ENCODE measurements around the gene SF3B6.

SF3B6 gene

GRCh38 chr2:24072259-24072658, 3.9 kb downstream of the SF3B6 start:
- H3K79me2 ChIP-seq (ENCODE audit: low read length): peaks cover 49% of the 10 kb centered on the region
- no peaks in the 10 kb centered on the region for H3K9me2 ChIP-seq (replicated peaks; ENCODE audit: insufficient read depth, low read length)
- no peaks in the 10 kb centered on the region for H3K9me3 ChIP-seq (replicated peaks; ENCODE audit: insufficient read depth, low read length)
- H3K36me3 ChIP-seq (replicated peaks; ENCODE audit: insufficient read depth, low read length): no peaks in the 10 kb centered on the region
- no peak overlapping the region for H3K9ac ChIP-seq (ENCODE audit: low read length)
- TF ChIP-seq EZH2 (optimal IDR thresholded peaks at IDR 0.05; ENCODE audit: low read depth, low read length): no peak
- TF ChIP-seq CTCF (IDR thresholded peaks at IDR 0.05; ENCODE audit: low read length): no peak
- H3K4me1 ChIP-seq (ENCODE audit: low read length): peaks cover 6% of the 10 kb centered on the region; the same call in 1 of the 2 replicates
- H3K4me2 ChIP-seq (ENCODE audit: low read depth, low read length): no peak overlapping the region
- H3K27ac ChIP-seq (ENCODE audit: low read length): no peak overlapping the region
- H4K20me1 ChIP-seq (ENCODE audit: insufficient read depth, low read length): no peaks in the 10 kb centered on the region
- peaks cover 10% of the 10 kb centered on the region for H3F3A ChIP-seq (ENCODE audit: insufficient read depth, low read length)
- H2AFZ ChIP-seq (ENCODE audit: low read length): no peak overlapping the region
- H3K4me3 ChIP-seq (ENCODE audit: low read length): no peak overlapping the region
- H3K27me3 ChIP-seq (replicated peaks; ENCODE audit: insufficient read depth, low read length): no peaks in the 10 kb centered on the region
- DNase-seq: no peak

GRCh38 chr2:24065341-24065740, 10.8 kb downstream of the SF3B6 start:
- Histone ChIP-seq H3K9ac (ENCODE audit: low read length) (no peak overlapping the region), H3K9me2 (replicated peaks; ENCODE audit: insufficient read depth, low read length) (no peaks in the 10 kb centered on the region), H3K27ac (ENCODE audit: low read length) (no peak overlapping the region), H3K4me1 (ENCODE audit: low read length) (no peaks in the 10 kb centered on the region), H2AFZ (ENCODE audit: low read length) (no peak overlapping the region), H3K27me3 (replicated peaks; ENCODE audit: insufficient read depth, low read length) (no peaks in the 10 kb centered on the region), H3K36me3 (replicated peaks; ENCODE audit: insufficient read depth, low read length) (0 out of 2 replicates have a peak, but pooled peaks cover 2% of the 10 kb centered on the region), H4K20me1 (ENCODE audit: insufficient read depth, low read length) (no peaks in the 10 kb centered on the region), H3K4me2 (ENCODE audit: low read depth, low read length) (no peak overlapping the region), H3K9me3 (replicated peaks; ENCODE audit: insufficient read depth, low read length) (no peaks in the 10 kb centered on the region), H3K79me2 (ENCODE audit: low read length) (no peaks in the 10 kb centered on the region), H3F3A (ENCODE audit: insufficient read depth, low read length) (no peaks in the 10 kb centered on the region), H3K4me3 (ENCODE audit: low read length) (no peak overlapping the region)
- no peak for DNase-seq
- no peak for TF ChIP-seq EZH2phosphoT487 (IDR thresholded peaks at IDR 0.05; ENCODE audit: low read length)
- no peak for TF ChIP-seq EZH2 (optimal IDR thresholded peaks at IDR 0.05; ENCODE audit: low read depth, low read length)
- no peak for TF ChIP-seq CTCF (IDR thresholded peaks at IDR 0.05; ENCODE audit: low read length)

GRCh38 chr2:24058564-24059271, 17.4 kb downstream of the SF3B6 start:
- no peaks in the 10 kb centered on the region for H3K9me3 ChIP-seq (replicated peaks; ENCODE audit: insufficient read depth, low read length)
- no peak overlapping the region for H3K4me3 ChIP-seq (ENCODE audit: low read length)
- H3K36me3 ChIP-seq (replicated peaks; ENCODE audit: insufficient read depth, low read length): no peaks in the 10 kb centered on the region
- DNase-seq: no peak
- no peak overlapping the region for H2AFZ ChIP-seq (ENCODE audit: low read length)
- no peak overlapping the region for H3K4me2 ChIP-seq (ENCODE audit: low read depth, low read length)
- no peaks in the 10 kb centered on the region for H3K27me3 ChIP-seq (replicated peaks; ENCODE audit: insufficient read depth, low read length)
- no peaks in the 10 kb centered on the region for H3K79me2 ChIP-seq (ENCODE audit: low read length)
- no peaks in the 10 kb centered on the region for H3K9me2 ChIP-seq (replicated peaks; ENCODE audit: insufficient read depth, low read length)
- H3K4me1 ChIP-seq (ENCODE audit: low read length): no peaks in the 10 kb centered on the region
- H3F3A ChIP-seq (ENCODE audit: insufficient read depth, low read length): no peaks in the 10 kb centered on the region
- H3K27ac ChIP-seq (ENCODE audit: low read length): no peak overlapping the region
- TF ChIP-seq EZH2phosphoT487 (IDR thresholded peaks at IDR 0.05; ENCODE audit: low read length) (no peak), EZH2 (optimal IDR thresholded peaks at IDR 0.05; ENCODE audit: low read depth, low read length) (no peak), CTCF (IDR thresholded peaks at IDR 0.05; ENCODE audit: low read length) (no peak)
- no peaks in the 10 kb centered on the region for H4K20me1 ChIP-seq (ENCODE audit: insufficient read depth, low read length)
- H3K9ac ChIP-seq (ENCODE audit: low read length): no peak overlapping the region

Measured in MM.1S (cell line).